GM21390 (cell line): ENCODE results near the gene LMOD1.

Experiments used
- ATAC-seq: cut with Tn5 transposase; IDR thresholded peaks from one replicate; pipeline ENCODE4 v1.9.1; 2021; ENCODE audit not compliant: unreplicated experiment

Gene LMOD1

DNA sequence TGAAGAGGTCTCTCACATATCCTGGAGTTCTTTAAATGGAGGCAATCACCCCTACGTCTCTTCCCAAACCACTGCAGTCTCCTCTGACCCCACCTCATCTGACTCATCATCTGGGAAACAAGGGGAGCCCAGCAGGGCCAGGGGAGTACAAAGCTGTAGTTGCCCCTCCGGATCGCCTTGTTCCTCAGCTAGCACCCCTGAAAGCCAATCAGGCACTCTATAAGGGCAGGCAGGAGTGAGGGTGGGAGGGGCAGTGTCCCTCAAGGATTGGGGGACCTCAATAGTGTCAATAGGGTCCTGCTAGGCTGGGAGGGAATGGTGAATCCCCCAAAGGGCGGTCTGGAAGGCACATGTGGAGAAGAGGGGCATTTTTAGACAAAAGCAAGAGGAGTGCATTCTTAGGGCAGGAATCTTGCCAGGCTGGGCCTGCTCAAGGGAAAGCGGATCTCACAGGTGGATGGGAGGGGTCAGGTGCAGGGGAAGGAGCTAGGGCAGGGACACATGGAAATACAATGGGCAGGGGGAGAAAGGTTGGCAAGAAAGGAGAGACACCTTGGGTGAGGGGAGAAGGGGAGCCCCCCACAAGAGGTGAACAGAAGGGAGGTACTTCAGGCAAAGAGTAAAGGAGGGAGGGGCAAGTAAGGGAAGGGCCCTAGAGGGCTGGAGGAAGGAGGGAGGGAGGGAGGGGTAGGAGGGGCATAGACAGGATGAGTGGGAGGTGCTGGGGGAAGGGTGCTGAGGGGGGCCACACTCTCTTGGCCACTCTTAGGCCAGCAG, 51.8 kb downstream of the LMOD1 start:
- ATAC-seq = no peak

DNA sequence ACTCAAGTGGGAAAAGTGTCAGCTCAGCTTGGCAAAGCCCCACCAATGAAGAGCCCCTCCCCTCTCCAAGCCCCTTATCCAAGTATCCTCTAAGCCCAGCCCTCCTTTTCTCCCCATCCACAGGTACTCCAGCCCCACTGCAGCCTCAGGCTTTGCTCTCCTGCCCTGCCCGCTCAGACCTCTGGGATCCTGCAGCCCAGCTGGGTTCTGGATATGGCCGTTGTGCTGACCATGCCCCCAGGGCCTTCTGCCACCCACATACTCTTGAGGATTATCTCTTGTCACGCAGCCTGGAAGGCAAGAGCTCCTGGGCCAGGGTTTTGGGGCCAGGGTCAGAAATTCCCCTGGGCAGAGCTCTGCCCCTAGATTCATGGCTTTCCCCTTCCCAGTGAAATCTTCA, 52.9 kb downstream of the LMOD1 start:
- no peak for ATAC-seq

GRCh38 chr1:201892211-201892610, 54.1 kb downstream of the LMOD1 start:
- ATAC-seq = no peak

DNA sequence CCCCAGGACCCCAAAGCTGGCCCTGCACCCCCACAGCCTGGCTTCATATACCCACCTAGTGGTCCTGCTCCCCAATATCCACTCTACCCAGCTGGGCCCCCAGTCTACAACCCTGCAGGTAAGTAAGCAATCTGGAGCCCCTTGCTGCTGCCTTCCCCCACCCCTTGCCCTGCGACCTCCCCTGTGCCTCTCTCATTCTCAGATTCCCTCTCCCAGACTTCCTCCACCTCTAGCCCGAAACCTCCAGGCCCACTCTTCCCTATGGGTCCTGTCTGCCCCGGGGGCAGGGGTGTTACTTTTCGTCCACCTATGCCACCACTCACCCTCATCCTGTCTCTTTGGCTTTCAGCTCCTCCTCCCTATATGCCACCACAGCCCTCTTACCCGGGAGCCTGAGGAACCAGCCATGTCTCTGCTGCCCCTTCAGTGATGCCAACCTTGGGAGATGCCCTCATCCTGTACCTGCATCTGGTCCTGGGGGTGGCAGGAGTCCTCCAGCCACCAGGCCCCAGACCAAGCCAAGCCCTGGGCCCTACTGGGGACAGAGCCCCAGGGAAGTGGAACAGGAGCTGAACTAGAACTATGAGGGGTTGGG, 54.8 kb downstream of the LMOD1 start:
- ATAC-seq = no peak

- ATAC-seq = no peak
These were observed 55.4 kb downstream of the LMOD1 start for GRCh38 chr1:201890806-201891450.

- no peak for ATAC-seq
These were observed 56.1 kb downstream of the LMOD1 start for GRCh38 chr1:201890223-201890622.

- ATAC-seq = no peak
These were observed 57.0 kb downstream of the LMOD1 start for GRCh38 chr1:201889090-201889968.

DNA sequence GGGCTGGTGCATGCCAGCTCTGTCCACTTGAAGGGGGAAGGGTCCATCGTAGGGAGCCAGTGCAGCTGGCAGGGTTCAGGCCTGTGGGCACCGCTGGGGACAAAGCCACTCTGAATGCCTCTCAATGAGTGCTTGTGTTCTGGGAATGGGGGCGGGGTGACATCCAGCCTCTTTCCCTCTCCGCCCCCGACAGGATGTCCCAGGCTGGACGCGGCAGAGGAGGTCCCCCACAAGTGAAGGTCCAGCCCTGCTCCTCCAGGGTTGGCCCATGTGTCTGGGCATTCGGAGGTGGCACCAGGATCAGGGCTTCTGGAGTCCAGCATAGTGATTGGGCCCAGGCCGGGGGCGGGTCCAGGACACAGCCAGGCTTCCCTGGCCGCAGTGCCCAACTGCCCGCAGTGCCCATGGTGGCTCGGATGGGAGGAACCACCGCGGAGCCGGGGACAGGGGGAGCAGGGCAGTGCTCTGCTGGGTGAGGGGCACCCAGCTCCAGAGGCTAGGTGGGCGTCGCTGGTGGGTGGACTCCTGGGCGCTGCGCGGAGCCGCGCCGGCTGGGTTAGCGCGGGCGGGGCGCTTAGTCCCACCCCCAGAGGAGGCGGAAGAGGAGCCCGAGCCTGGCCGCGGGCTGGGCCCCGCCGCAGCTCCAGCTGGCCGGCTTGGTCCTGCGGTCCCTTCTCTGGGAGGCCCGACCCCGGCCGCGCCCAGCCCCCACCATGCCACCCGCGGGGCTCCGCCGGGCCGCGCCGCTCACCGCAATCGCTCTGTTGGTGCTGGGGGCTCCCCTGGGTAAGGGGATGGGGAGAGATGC, 57.9 kb downstream of the LMOD1 start, which contains the start of gene SHISA4:
TSS of gene SHISA4 (plus strand) at position 617 of the 808 bp plus-strand sequence. CDS start at position 714, 97 bp downstream.
- no peak for ATAC-seq

- ATAC-seq = no peak
These were observed 59.1 kb downstream of the LMOD1 start for GRCh38 chr1:201887116-201887866.

GRCh38 chr1:201886103-201886885, 60.1 kb downstream of the LMOD1 start:
- no peak for ATAC-seq

DNA sequence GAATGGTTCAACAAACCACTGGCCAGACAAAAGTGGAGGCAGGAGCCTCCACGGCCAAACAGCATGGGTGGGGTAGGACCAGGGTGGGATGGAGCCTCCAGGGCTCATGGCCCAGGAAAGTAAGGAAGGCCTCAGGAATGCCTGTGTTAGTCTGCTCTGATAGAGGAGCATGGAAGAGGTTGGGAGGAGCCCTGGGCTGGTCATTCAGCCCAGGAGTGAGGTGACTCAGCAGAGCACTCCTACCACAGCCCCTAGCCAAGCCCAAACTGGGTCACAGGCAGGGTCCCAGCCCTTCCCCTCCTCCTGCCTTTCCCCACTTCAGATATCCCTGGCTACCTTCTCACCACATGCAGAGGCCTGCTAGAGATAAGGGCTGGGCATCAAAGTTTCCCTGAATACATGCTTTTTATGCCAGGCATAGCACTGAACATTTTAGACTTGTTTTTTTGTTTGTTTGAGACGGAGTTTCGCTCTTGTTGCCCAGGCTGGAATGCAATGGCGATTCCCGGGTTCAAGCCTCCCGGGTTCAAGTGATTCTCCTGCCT, 60.7 kb downstream of the LMOD1 start:
- ATAC-seq = no peak

DNA sequence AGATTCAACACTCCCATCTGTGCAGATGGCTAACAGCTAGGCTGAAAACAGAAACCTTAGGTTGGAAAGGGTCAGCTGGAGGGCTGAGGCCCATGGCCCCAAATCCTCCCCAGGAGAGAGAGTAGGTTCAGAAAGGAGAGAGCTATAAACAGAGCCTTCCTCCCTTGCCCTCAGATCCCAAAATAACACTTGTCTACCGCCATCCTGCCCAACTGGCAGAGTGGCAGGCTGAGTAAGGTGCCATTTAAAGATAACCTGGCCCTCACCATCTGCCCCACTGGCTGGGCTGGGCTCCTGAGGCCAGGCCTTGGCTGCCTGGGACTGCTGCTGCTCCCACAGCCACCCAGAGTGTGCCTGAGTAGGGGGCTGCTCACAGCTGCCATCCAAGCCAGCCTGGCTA, 61.9 kb downstream of the LMOD1 start:
- no peak for ATAC-seq

GRCh38 chr1:201883786-201884185, 62.6 kb downstream of the LMOD1 start:
- no peak for ATAC-seq

DNA sequence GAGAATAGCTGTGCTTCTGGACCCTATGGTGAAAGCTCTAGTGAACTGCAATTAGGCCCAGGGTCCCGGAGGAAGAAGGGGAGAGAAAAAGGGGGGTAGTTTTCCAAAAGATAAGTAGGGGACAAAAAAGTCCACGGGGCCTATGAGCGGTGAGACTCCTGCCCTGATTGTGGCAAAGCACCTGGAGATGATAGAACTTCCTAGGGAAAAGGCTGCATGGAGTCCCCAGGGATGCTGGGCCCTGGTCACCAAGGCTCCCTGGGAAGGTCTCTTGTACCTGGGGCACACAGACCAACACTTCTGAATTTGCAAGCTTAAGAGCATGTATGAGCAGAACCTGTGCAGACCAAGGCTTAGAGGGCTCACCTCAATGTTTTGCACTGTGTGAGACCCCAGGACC, 63.1 kb downstream of the LMOD1 start:
- ATAC-seq = no peak

- ATAC-seq = no peak
These were observed 63.6 kb downstream of the LMOD1 start for GRCh38 chr1:201882665-201883132.

DNA sequence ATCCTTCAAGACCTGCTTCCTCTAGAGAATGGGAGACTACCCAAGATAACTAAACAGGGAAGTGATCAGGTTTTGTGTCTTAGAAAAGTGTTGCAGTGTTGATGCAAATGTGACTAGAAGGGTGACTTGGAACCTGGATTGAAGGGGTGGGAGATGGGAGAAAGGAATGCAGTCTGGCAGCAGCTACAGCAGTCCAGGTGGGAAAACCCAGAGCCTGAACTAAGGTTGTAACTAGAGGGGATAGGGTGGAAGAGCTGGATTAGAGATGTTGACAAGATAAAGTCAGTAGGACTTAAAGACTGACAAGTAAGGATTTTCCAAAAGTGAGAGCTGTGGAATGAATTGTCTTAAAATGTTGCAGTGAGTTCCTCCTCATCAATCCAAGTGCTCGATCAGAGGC, 64.7 kb downstream of the LMOD1 start:
- ATAC-seq = no peak

DNA sequence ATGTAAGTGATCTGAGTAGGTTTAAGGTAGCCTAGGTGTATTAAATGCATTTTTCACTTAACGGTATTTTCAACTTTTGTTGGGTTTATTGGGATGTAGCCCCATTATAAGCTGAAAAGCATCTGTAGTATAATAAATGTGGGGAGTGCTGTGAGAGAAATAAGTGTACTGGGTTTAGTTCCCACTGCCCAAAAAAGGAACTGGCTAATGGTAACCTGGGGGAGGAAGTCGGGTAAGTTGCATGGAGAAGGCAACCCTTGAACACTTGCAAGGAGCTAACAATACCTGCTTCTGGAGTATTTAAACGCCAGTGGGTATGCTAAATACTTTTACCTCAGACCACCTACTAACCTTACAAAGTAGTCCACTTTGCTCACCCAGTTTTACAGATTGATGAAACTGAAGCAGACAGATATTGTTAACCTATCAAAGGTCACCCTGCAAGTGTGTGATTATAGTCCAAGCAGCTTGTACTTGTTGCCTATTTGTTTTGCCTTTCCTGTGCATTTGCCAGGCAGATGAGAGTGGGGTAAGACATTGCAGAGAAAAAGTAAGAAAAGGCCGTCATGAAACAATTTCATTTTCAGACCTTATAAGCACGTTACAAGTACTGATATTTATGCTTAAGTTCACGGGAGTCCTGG, 65.3 kb downstream of the LMOD1 start:
- no peak for ATAC-seq

DNA sequence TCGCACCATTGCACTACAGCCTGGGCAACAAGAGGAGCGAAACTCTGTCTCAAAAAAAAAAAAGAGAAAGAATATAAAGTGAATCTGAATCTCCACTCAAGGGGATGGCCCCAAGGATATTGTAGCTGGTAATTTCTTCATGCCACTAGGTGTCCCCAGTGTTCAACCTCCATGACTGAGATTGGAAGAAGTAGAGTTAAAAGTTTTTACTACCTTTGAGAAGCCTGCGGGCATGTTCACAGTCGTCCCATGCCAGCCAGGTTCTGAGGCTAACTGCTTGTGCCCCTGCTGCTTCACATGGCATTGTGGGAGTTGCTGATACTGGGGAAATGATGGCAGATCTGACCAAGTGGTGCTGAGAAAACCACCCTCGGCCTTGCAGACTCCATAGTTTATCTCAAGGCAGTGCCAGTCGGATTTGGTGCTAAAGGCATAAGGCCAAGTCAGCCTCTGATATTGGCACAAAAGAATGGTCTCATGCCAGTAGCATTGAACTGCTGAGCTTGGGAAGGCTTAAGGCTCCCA, 68.4 kb downstream of the LMOD1 start:
- ATAC-seq = no peak
